Measurements from ENCODE around the gene LGMN.

Gene LGMN

GRCh38 chr14:92724516-92725340 is 23.7 kb downstream of the LGMN start:
- no peak for DNase-seq

DNA sequence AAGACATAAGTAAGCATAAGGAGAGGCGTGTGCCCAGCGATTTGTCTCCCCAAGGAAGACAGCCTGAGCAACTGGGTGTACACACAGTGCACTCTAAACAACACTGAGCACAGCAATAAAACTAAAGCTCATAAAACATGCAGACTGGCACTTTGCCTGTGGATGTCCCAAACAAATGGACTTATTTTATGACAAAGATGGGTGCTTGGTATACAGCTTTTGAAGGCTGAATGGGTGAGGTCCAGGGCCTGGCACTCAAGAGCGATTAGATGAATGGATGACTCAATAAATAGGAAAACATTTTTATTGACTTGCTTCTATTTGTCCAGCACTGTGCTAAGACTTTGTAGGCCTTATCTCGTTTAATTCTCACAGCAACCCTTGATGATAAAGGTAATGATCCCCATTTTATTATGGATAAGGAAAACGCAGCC is 28.5 kb downstream of the LGMN start:
- no peak for DNase-seq

DNA sequence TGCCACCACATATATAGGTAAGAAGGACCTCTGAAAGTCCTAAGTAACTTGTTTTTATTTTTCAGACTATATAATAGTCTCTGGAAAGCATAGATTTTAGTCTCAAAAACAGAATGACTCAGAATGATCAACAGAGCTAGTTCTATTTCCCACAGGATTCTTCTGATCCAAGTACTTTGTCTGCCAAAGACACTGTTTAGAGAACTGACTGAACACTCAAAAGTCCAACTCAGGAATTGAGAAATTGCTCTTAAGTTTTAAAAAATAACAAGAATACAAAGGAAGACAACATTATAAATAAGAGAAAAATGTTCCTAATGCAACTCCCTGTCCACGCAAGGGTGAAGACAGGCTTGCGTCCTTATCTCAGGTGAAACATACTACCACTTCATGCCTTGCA is 29.0 kb downstream of the LGMN start:
- DNase-seq: no peak

GRCh38 chr14:92718664-92719063 is 29.8 kb downstream of the LGMN start:
- DNase-seq: peak; percentile 78

- DNase-seq: peak; percentile 39
These were observed 30.8 kb downstream of the LGMN start for GRCh38 chr14:92717571-92718042.

- no peak for DNase-seq
These were observed 32.3 kb downstream of the LGMN start for GRCh38 chr14:92716131-92716530.

GRCh38 chr14:92714739-92715307 is 33.6 kb downstream of the LGMN start:
- peak; percentile 55 for DNase-seq

DNA sequence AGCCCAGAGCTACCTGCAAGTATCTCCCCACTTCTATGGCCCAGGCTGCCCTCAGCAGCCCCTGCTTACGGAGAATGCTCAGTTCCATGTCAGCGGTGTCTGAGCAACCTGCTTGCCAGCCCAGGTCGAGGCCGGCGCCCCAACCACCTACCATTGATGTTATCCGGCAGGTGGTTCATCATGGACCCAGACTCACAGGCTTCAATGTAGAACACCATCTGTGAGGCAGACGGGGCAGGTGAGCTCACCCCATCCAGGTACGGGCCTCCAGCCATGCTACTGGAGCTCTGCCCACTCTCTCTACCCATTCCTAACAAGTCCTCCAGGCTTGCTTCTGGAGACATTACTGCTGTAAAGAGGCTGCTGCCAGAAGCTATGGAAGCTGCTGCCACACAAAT is 35.8 kb downstream of the LGMN start:
- no peak for DNase-seq

GRCh38 chr14:92711976-92712653 is 36.3 kb downstream of the LGMN start:
- DNase-seq: no peak

DNA sequence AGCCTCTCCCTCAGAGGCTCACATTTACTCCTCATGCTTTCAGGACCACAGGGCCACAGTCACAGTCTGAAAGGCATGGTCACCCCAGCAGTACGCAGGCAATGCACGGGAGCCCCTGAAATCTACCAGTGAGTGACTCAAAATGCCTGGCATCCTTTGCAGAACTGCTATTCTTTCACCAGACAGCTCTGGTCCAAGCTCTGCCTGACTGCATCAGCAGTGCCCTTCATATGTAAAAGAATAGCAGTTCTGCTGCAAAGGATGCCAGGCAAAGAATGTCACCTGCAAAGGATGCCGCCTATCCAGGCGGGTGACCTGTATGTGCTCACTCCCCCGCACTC is 38.5 kb downstream of the LGMN start:
- no peak for DNase-seq

DNA sequence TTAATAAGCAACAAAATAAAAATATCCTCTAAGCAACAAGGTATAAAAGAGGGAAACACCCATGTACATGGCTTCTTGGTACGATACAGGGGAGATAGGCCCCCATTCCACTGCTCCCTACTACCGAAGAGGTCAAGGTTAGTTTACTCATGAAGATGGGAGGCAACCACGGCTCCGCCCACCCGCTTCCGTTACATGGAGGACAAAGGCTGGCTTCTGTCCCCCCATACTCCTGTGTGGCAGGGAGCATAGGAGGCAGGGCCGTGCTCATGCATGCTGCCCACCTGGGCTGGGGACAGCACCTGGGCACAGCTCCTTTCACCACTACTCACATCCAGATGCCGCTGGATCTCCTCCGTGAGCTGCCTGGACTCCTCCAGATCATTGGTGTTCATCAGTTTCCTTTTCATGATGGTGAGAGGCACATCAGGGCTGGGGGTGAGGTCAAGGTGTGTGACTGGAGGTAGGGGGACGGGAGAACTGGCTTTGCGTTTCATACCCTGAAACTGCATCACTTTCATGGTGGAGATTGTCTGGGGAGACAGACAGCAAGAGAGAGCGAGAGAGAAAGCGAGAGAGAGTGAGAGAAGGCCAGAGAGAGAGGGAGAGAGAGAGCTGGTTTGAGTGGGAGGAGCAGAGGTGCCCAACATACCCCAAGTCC is 39.0 kb downstream of the LGMN start:
- no peak for DNase-seq

GRCh38 chr14:92706386-92706785 is 42.0 kb downstream of the LGMN start:
- DNase-seq: no peak

- DNase-seq: no peak
These were observed 43.6 kb downstream of the LGMN start for GRCh38 chr14:92704821-92705220.

GRCh38 chr14:92704036-92704804 is 44.2 kb downstream of the LGMN start:
- DNase-seq: no peak

DNA sequence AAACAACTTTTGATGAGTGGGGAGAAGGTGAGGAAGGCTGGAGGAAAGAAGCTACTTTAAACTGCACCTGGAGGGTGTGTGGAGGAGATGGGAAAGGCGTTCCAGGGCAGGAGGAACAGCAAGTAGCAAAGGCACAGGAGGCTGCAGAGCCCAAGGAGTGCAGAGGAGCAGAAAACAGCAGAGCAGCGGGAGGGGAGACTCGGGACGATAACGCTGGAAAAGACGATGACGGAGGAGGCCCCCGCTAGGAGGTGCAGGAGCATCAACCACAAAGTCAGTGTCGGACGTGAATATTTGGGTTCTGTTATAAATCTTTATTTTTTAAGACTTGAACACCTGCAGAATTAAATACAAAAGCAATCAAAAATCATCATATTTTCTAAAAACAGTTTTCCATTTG is 44.9 kb downstream of the LGMN start:
- DNase-seq: no peak

GRCh38 chr14:92702441-92702918 is 45.9 kb downstream of the LGMN start:
- no peak for DNase-seq

DNA sequence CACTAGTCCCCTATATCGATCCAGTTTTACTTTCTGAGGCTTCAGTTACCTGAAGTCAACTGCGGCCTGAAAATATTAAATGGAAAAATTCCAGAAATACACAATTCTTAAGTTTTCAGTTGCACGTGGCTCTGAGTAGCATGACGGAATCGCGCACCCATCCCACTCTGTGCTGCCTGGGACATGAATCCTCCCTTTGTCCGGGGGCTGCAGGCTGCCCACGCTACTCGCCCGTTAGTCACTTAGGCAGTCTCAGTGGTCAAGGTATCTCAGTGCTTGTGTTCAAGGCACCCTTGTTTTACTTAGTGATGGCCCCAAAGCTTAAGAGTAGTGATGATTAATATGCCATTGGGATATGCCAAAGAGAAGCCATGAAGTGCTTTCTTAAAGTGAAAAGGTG is 46.6 kb downstream of the LGMN start:
- DNase-seq: no peak

DNA sequence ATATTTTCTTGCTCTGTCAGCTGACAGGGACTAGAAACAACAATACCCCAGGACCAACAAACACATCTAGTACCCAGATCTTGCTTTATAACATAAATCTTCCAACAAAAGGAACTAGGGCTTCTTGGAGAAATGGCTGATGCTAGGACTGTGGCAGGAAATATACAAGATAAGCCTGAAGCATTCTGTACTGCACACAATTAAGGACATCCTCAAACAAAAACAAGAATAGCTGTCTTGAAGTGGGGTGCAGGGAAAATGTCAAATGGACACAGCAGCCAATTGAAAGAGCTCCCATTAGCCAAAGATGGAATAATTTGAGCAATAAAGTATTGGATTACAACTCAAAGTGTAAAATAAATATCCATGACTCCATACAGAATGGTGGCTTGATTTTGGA is 50.0 kb downstream of the LGMN start:
- DNase-seq: no peak

DNA sequence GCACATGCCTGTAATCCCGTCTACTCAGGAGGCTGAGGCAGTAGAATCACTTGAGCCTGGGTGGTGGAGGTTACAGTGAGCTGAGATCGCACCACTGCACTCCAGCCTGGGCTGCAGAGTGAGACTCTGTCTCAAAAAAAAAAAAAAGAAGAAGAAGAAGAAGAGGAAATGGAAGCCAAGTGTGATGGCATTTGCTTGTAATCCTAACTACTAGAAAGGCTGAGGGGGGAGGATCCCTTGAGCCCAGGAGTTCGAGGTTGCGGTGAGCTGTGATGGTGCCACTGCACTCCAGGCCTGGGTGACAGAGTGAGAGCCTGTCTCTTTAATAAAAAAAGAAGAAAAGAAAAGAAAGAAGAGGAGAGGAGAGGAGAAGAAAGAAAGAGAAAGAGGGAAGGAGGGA is 52.1 kb downstream of the LGMN start:
- no peak for DNase-seq

DNA sequence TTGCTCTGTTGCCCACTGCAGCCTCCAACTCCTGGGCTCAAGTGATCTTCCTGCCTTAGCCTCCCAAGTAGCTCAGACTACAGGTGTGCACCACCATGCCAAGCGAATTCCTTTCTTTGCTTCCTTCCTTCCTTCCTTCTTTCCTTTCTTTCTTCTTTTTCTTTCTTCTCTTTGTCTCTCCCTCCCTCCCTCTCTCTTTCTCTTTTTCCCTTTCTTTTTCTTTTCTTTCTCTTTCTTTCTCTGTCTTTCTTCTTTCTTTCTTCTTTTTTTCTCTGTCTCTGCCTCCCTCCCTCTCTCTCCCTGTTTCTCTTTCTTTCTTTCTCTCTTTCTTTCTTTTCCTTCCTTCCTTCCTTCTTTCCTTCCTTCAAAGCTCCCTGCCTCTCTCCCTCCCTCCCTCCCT is 52.9 kb downstream of the LGMN start:
- DNase-seq: no peak

DNA sequence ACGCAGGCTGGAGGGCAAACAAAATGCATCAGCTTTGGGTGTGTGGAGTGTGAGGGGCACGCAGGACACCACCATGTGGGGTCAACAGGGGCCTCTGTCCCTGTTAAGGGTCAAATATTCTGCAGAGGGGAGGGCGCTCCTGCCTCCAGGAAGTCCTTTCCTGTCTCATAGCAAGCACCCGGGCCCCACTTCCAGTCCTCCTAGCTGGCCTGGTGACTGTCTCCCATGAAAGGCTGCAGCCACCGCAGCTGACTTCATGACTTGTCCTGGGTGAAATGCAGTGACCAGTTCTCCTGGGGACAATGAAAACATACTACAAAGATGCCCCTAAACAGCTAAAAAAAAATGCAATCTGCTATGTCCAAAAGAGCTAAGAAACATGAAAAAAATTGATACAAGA is 53.6 kb downstream of the LGMN start:
- DNase-seq: no peak
